Hepatocyte (in vitro differentiated cells): ENCODE results near the gene C11orf71. TPM values are rescaled to one million over a fixed set of nuclear protein-coding genes. Genes with fewer than 3 reads are reported as not detected.

Source experiments
- DNase-seq: peaks from one replicate; pipeline ENCODE4 v3.0.0-alpha.2; 2016; ENCODE audit warnings: low spot score
- H2AFZ ChIP-seq: fragments of 200-600 bp; sonication (generic); 2 replicates; pipeline ENCODE4 v1.6.0; 2016; ENCODE audit warnings: antibody characterized with exemption, mild to moderate bottlenecking
- H3K27ac ChIP-seq: fragments of 200-600 bp; sonication (generic); 2 replicates; pipeline ENCODE4 v1.5.1; 2016; ENCODE audit warnings: mild to moderate bottlenecking
- H3K27me3 ChIP-seq: fragments of 200-600 bp; sonication (generic); 2 replicates; pipeline ENCODE4 v1.6.1; 2016
- H3K36me3 ChIP-seq: fragments of 200-600 bp; sonication (generic); replicated peaks from 2 replicates; pipeline ENCODE4 v1.5.1; 2016; ENCODE audit warnings: low read depth; ENCODE audit not compliant: insufficient read depth
- H3K4me1 ChIP-seq: fragments of 200-600 bp; sonication (generic); 2 replicates; pipeline ENCODE4 v1.5.1; 2016; ENCODE audit warnings: mild to moderate bottlenecking, moderate library complexity; ENCODE audit not compliant: insufficient read depth
- H3K4me2 ChIP-seq: fragments of 200-600 bp; sonication (generic); 2 replicates; pipeline ENCODE4 v1.6.0; 2016
- H3K4me3 ChIP-seq: fragments of 200-600 bp; sonication (generic); 2 replicates; pipeline ENCODE4 v1.5.1; 2016; ENCODE audit warnings: mild to moderate bottlenecking
- H3K79me2 ChIP-seq: fragments of 200-600 bp; sonication (generic); 2 replicates; pipeline ENCODE4 v1.6.0; 2017; ENCODE audit warnings: mild to moderate bottlenecking
- H3K9me2 ChIP-seq: fragments of 200-600 bp; sonication (generic); replicated peaks from 2 replicates; pipeline ENCODE4 v1.6.0; 2017; ENCODE audit warnings: mild to moderate bottlenecking; ENCODE audit not compliant: insufficient read depth
- H3K9me3 ChIP-seq: fragments of 200-600 bp; sonication (generic); 2 replicates; pipeline ENCODE4 v1.5.1; 2016; ENCODE audit warnings: low read depth, mild to moderate bottlenecking
- H4K20me1 ChIP-seq: fragments of 200-600 bp; sonication (generic); 2 replicates; pipeline ENCODE4 v1.6.0; 2016; ENCODE audit warnings: mild to moderate bottlenecking; ENCODE audit not compliant: insufficient read depth, poor library complexity, severe bottlenecking
- EZH2 ChIP-seq: fragments of 200-600 bp; sonication (generic); IDR thresholded peaks from 2 replicates; pipeline ENCODE4 v1.6.1; 2016; ENCODE audit warnings: antibody characterized with exemption, mild to moderate bottlenecking, borderline replicate concordance
- EZH2phosphoT487 ChIP-seq: fragments of 200-600 bp; sonication (generic); IDR thresholded peaks from one replicate; pipeline ENCODE4 v1.6.1; 2018; ENCODE audit warnings: antibody characterized with exemption, mild to moderate bottlenecking, low read depth, moderate library complexity; ENCODE audit not compliant: unreplicated experiment, severe bottlenecking
- WGBS: methylation state at CpG from one replicate; pipeline ENCODE4 v1.1.6; 2016; ENCODE audit warnings: low lambda C conversion rate; ENCODE audit errors: missing lambda C conversion rate; 5-methylcytosine and 5-hydroxymethylcytosine counted together
- polyA plus RNA-seq: library from polyadenylated mRNA; unstranded; fragments of >200 nt; fragmentation: Nextera tagmentation; extraction: Ambion mirVana; gene quantifications from 2 replicates; pipeline ENCODE4 v1.2.1, GENCODE V29; 2016
- total RNA-seq: library from RNA; depleted of rRNA; stranded (reverse); fragments of >200 nt; gene quantifications from 2 replicates; pipeline ENCODE4 v1.2.3, GENCODE V29; 2014
- TF ChIP-seq, protein P1 (sequence below): fragments of 200-600 bp; sonication (generic); IDR thresholded peaks from 2 replicates; pipeline ENCODE4 v1.5.1; 2016; ENCODE audit warnings: antibody characterized with exemption, mild to moderate bottlenecking; ENCODE audit not compliant: poor library complexity

Gene C11orf71
- total and polyA plus RNA-seq, 2 experiments from 2014 or later, result 6.4 to 8.1 TPM

DNA sequence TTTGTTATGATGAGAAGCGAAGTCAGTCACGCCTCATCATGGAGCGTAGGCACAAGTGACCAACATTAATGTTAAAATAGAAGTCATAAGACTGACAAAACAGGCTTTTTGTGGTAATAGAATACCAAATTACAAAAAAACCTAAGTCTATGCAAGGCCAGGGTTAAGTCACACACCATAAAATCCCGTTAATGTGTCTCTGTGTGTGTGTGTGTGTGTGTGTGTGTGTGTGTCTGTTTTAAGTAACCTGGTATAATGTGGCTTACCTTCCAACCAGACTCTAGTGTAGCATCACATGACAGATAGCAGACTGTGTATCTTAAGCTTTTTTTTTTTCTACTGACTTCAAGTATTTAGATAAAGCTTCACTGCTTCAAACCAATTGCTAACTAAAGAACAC is 38.0 kb downstream of the C11orf71 start:
- Histone ChIP-seq H3K79me2 (no peaks in the 10 kb centered on the region), H3K27me3 (no peaks in the 10 kb centered on the region), H2AFZ (no peak overlapping the region), H3K36me3 (no peaks in the 10 kb centered on the region), H3K4me1 (no peaks in the 10 kb centered on the region), H3K4me2 (no peak overlapping the region), H3K27ac (no peak overlapping the region), H3K9me3 (no peaks in the 10 kb centered on the region), H3K4me3 (no peak overlapping the region), H4K20me1 (no peaks in the 10 kb centered on the region), H3K9me2 (no peaks in the 10 kb centered on the region)
- no peak for DNase-seq
- 72% methylated on average over 4 of the region's 4 CpGs for WGBS
- TF ChIP-seq, protein P1, sequence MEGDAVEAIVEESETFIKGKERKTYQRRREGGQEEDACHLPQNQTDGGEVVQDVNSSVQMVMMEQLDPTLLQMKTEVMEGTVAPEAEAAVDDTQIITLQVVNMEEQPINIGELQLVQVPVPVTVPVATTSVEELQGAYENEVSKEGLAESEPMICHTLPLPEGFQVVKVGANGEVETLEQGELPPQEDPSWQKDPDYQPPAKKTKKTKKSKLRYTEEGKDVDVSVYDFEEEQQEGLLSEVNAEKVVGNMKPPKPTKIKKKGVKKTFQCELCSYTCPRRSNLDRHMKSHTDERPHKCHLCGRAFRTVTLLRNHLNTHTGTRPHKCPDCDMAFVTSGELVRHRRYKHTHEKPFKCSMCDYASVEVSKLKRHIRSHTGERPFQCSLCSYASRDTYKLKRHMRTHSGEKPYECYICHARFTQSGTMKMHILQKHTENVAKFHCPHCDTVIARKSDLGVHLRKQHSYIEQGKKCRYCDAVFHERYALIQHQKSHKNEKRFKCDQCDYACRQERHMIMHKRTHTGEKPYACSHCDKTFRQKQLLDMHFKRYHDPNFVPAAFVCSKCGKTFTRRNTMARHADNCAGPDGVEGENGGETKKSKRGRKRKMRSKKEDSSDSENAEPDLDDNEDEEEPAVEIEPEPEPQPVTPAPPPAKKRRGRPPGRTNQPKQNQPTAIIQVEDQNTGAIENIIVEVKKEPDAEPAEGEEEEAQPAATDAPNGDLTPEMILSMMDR, result no peak
- TF ChIP-seq EZH2 (no peak), EZH2phosphoT487 (no peak)

DNA sequence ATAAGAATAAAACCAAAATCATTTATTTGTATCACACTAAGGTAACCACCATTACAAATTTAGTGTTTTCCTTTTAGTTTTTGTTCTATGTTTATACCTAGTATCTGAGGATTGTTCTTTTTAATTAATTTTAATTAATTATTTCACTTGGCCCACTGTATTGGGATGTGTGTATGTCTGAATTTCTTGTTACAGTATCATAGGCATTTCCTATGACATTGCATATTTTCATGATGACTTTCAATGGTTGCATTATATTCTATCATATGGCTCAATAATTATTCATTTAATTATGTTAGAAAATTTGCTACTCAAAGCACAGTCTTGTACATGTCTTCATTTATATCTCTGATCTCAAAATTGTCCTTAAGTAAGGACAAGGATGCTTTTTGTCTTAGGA is 41.0 kb downstream of the C11orf71 start:
- Histone ChIP-seq H3K4me1 (no peaks in the 10 kb centered on the region), H3K27ac (no peak overlapping the region), H3K9me2 (no peaks in the 10 kb centered on the region), H2AFZ (no peak overlapping the region), H3K9me3 (no peaks in the 10 kb centered on the region), H4K20me1 (no peaks in the 10 kb centered on the region), H3K4me2 (no peak overlapping the region), H3K36me3 (no peaks in the 10 kb centered on the region), H3K4me3 (no peak overlapping the region), H3K27me3 (no peaks in the 10 kb centered on the region), H3K79me2 (no peaks in the 10 kb centered on the region)
- TF ChIP-seq EZH2, result no peak
- TF ChIP-seq, protein P1, result no peak
- no peak for TF ChIP-seq EZH2phosphoT487
- DNase-seq, result no peak

DNA sequence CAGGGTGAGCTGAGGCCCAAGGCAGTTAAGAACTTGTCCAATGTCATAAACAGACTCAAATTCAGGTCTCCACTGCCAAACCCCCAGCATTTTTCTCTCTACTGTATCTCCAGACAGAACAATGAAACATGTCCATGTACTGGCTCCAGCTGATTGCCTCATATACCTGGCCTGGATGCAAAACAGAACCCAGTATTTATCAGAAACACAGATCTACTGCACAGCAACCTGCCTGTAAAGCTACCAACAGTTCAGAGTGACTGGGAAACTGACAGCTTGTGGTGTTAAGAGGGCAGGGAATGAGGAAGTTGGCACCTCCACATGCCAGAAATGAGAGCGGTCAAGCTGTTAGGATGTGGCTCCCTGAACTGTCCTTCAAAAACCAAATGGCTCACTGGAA is 41.6 kb downstream of the C11orf71 start:
- H3K4me3 ChIP-seq, result no peak overlapping the region
- DNase-seq, result no peak
- H3K27me3 ChIP-seq, result no peaks in the 10 kb centered on the region
- H3K9me3 ChIP-seq, result no peaks in the 10 kb centered on the region
- no peak overlapping the region for H3K4me2 ChIP-seq
- TF ChIP-seq, protein P1, result no peak
- TF ChIP-seq EZH2phosphoT487 (no peak), EZH2 (no peak)
- no peak overlapping the region for H3K27ac ChIP-seq
- H3K36me3 ChIP-seq, result no peaks in the 10 kb centered on the region
- no peaks in the 10 kb centered on the region for H4K20me1 ChIP-seq
- no peaks in the 10 kb centered on the region for H3K79me2 ChIP-seq
- H3K4me1 ChIP-seq, result no peaks in the 10 kb centered on the region
- no peak overlapping the region for H2AFZ ChIP-seq
- WGBS, result 68% methylated on average over 1 of the region's 1 CpG
- H3K9me2 ChIP-seq, result no peaks in the 10 kb centered on the region

DNA sequence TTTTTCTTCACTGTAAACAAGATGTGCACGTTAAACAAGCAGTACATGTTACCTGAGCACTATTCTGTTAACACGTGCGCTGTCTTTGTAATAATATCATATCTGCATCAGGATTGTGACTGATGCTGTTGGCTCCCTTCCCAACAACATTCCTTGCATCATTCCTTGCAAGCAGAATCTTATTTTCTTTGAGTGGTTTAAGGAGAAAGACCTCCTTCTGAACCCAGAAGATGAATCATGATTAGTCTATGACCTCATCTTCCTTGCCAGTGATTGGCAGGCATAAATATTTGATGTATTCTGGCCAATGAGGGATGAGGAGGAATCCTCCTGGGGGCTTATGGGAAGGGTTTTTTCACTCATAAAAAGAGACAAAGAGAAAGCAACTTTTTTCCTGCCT is 46.2 kb downstream of the C11orf71 start:
- no peak overlapping the region for H3K4me2 ChIP-seq
- no peaks in the 10 kb centered on the region for H4K20me1 ChIP-seq
- H3K9me2 ChIP-seq, result no peaks in the 10 kb centered on the region
- TF ChIP-seq EZH2phosphoT487 (no peak), EZH2 (no peak)
- TF ChIP-seq, protein P1, result no peak
- H3K27ac ChIP-seq, result no peak overlapping the region
- no peak overlapping the region for H2AFZ ChIP-seq
- DNase-seq, result no peak
- H3K79me2 ChIP-seq, result no peaks in the 10 kb centered on the region
- no peaks in the 10 kb centered on the region for H3K36me3 ChIP-seq
- H3K4me1 ChIP-seq, result no peaks in the 10 kb centered on the region
- no peaks in the 10 kb centered on the region for H3K27me3 ChIP-seq
- H3K9me3 ChIP-seq, result no peaks in the 10 kb centered on the region
- WGBS, result 86% methylated on average over 3 of the region's 3 CpGs
- no peak overlapping the region for H3K4me3 ChIP-seq
